Psoas muscle (tissue), 8 donors: ENCODE results near the gene CIZ1. TPM values are rescaled to one million over a fixed set of nuclear protein-coding genes. Genes with fewer than 3 reads are reported as not detected.

Experiments
- ATAC-seq, 4 donors: fragments of 200-7000 bp; cut with Tn5 transposase; one replicate each; pipeline ENCODE4 v1.9.1; 2020; ENCODE audit warnings: moderate library complexity in 3 of 4, mild to moderate bottlenecking in 2 of 4
- DNase-seq, 2 donors: peaks; one replicate each; pipeline ENCODE4 v3.0.0-alpha.2; 2020
- H3K27ac ChIP-seq: fragments of 200-600 bp; one replicate; pipeline ENCODE4 v1.8.0; 2022
- H3K27me3 ChIP-seq, 3 donors: fragments of 200-600 bp in 1 of 3; one replicate each; pipeline versions ENCODE4 v1.6.1 to v1.8.0; 2013 to 2022; ENCODE audit warnings: low read length in 2 of 3, mild to moderate bottlenecking in 2 of 3, moderate library complexity in 1 of 3; ENCODE audit not compliant: insufficient read depth in 3 of 3
- H3K36me3 ChIP-seq, 2 donors: fragments of 200-600 bp in 1 of 2; one replicate each; pipeline versions ENCODE4 v1.6.1 to v1.8.0; 2013 to 2022; ENCODE audit warnings: low read depth in 1 of 2, mild to moderate bottlenecking in 1 of 2, moderate library complexity in 1 of 2; ENCODE audit not compliant: insufficient read depth in 1 of 2
- H3K4me1 ChIP-seq: fragments of 200-600 bp; one replicate; pipeline ENCODE4 v1.8.0; 2022
- H3K4me3 ChIP-seq: fragments of 200-600 bp; one replicate; pipeline ENCODE4 v1.8.0; 2022; ENCODE audit warnings: mild to moderate bottlenecking
- H3K9me3 ChIP-seq: fragments of 200-600 bp; one replicate; pipeline ENCODE4 v1.8.0; 2022
- CTCF ChIP-seq: fragments of 200-600 bp; IDR thresholded peaks from one replicate; pipeline ENCODE4 v1.8.0; 2022; ENCODE audit warnings: antibody characterized with exemption
- WGBS, 3 donors: extraction: QIAGEN DNeasy Blood & Tissue Kit; methylation state at CpG; one replicate each; pipeline versions ENCODE4 v1.1.6 to v1.1.7; 2013; 5-methylcytosine and 5-hydroxymethylcytosine counted together
- intact Hi-C, 2 donors: fragments of 100-400 bp; cut with DNase I; formaldehyde crosslinking; loops; one replicate each; pipeline versions ENCODE4 v1.11.0 to v1.14.2; 2022
- polyA plus RNA-seq, 3 donors: library from polyadenylated mRNA; stranded (reverse); fragments of 200-250 nt; gene quantifications; one replicate each; pipeline ENCODE4 v1.2.3, GENCODE V29; 2013
- total RNA-seq, 4 donors: library from RNA; stranded (reverse); fragmentation: NEBNext Ultra II Directional in 2 of 4; extraction: Animal tissue kit (Norgen Biotek cat#: 25700) in 2 of 4; gene quantifications; one replicate each; pipeline versions ENCODE4 v1.2.1 to v1.2.4, GENCODE V29; 2021 to 2023
- donor health status: healthy with polysubstance abuse.
- donor health status: DM: no; HTN: no; CAD: no; lungs with moderate emphysema.
- donor health status: Bipolar disorder and iron deficiency.
- donor health status: healthy.
- donor health status: DM: yes; HTN: yes; CAD: no.
- donor health status: DM: no; HTN: no; CAD: no.
- donor health status: DM: no; HTN: no; CAD: no.
- donor health status: DM: yes; HTN: yes; CAD: no.

CIZ1 gene
- total and polyA plus RNA-seq, 7 donors = 36.2 to 119 (median 86.0) TPM

- H3K9me3 ChIP-seq = no peaks in the 10 kb centered on the region
- H3K27me3 ChIP-seq = no peaks in the 10 kb centered on the region
- ATAC-seq = no peak
- 91 to 94% (median 93%) methylated on average over 24 of the region's 24 CpGs for WGBS, 3 donors
- intact Hi-C loops = no loop called here
- peaks cover 0 to 59% of the 10 kb centered on the region in 2 donors for H3K36me3 ChIP-seq
- H3K27ac ChIP-seq = no peak overlapping the region
- DNase-seq = peak; percentile 10 to 41
- H3K4me3 ChIP-seq = no peak overlapping the region
- peaks cover 23% of the 10 kb centered on the region for H3K4me1 ChIP-seq
- no peak for TF ChIP-seq CTCF
Observed at GRCh38 chr9:128122809-128123175, 68.6 kb downstream of the CIZ1 start.

GRCh38 chr9:128121924-128122808 lies 69.2 kb downstream of the CIZ1 start:
- peak; percentile 10 to 46 for DNase-seq
- Histone ChIP-seq H3K27ac (no peak overlapping the region), H3K4me1 (peaks cover 23% of the 10 kb centered on the region), H3K27me3 (no peaks in the 10 kb centered on the region), H3K36me3 (peaks cover 0 to 59% of the 10 kb centered on the region in 2 donors), H3K9me3 (no peaks in the 10 kb centered on the region), H3K4me3 (no peak overlapping the region)
- intact Hi-C loops = no loop called here
- WGBS, 3 donors = 77 to 88% (median 80%) methylated on average over 27 of the region's 27 CpGs
- TF ChIP-seq CTCF = no peak
- no peak for ATAC-seq

- ATAC-seq (no peak), DNase-seq (peak in 1 of 2 donors; percentile 0)
- Histone ChIP-seq H3K4me3 (no peak overlapping the region), H3K4me1 (peaks cover 18% of the 10 kb centered on the region), H3K36me3 (peaks cover 0 to 59% of the 10 kb centered on the region in 2 donors), H3K27ac (no peak overlapping the region), H3K27me3 (no peaks in the 10 kb centered on the region), H3K9me3 (no peaks in the 10 kb centered on the region)
- 92 to 96% (median 93%) methylated on average over 5 of the region's 5 CpGs for WGBS, 3 donors
- intact Hi-C loops = no loop called here
- TF ChIP-seq CTCF = no peak
Observed at GRCh38 chr9:128121466-128121810, 69.9 kb downstream of the CIZ1 start.

GRCh38 chr9:128120741-128121465 lies 70.5 kb downstream of the CIZ1 start:
- H3K36me3 ChIP-seq = peaks cover 0 to 58% of the 10 kb centered on the region in 2 donors
- TF ChIP-seq CTCF = no peak
- H3K9me3 ChIP-seq = no peaks in the 10 kb centered on the region
- DNase-seq = peak; percentile 9 to 54
- no peaks in the 10 kb centered on the region for H3K27me3 ChIP-seq
- H3K4me3 ChIP-seq = no peak overlapping the region
- peak in 1 of 4 donors; percentile 9 for ATAC-seq
- 70 to 78% (median 73%) methylated on average over 27 to 29 of the region's 29 CpGs for WGBS, 3 donors
- intact Hi-C loops = no loop called here
- no peak overlapping the region for H3K27ac ChIP-seq
- peaks cover 12% of the 10 kb centered on the region for H3K4me1 ChIP-seq
